ENCODE data around the gene HAUS7. TPM values are rescaled to one million over a fixed set of nuclear protein-coding genes. Genes with fewer than 3 reads are reported as not detected.

Gene HAUS7
- polyA plus RNA-seq, 4 donors, result 20.5 to 25.8 (median 25.5) TPM

DNA sequence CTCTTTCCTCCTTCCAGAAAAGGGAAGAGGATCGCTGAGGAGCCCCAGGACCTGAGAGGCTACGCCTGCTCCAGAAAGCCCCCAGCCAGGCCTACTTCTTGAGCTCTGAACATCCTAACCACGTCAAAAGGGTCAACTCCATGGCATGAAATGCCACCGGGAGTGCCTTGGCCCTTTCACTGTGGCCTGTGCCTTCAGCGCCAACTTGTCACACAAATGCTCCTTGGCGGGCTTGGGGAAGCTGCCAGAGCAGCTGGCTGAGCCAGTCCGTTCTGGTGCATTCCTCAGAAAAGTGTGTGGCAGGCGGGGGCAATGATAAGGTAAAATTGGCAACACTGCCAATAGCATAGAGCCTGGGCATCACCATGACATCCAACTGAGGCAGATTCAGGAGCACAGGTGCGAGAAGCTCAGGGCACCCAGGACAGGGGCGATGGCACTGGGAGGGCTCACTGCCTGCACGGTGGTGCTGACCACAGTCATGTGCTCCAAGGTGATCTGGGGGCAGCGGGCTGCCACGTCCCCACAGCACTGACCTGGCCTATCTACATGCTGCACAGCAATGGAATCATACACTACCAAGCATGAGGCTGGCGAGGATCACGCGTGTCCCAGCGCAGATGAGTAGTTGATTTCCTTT lies 12.4 kb downstream of the HAUS7 start:
- DNase-seq (ENCODE audit: low read depth in 4 of 4, low spot score in 3 of 4), result no peak

DNA sequence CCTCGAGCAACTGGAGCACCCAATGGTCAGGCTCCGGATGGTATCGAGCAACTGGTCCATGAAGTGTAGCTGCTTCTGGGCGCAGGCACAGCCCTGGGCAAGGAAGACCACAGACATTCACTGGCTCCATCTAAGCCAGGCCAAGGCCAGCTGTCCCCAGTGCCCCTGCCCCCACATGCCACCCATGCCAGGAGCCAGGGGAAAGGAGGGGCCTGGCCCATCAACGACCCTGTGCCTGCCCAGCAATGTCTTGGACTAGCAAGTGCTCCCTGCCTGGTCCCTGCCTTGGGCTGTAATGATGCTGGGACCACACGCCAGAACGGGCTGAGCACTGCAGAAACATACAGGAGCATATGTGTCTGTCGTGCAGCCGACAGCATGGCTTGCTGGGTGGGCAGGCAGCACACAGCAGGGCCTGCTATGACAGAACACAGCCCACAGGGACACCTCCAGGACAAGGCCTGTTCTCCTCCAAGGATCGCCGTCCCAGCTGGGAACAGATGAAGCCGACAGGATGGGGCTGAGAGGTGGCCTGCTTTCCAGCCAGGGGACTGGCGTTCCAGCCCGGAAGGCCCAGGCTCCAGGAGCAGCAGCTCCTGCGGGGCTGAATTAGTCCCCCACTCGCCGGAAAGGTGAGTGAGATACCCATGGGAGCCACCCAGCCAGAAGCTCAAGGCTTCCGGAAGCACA lies 13.1 kb downstream of the HAUS7 start:
- DNase-seq (ENCODE audit: low read depth in 4 of 4, low spot score in 3 of 4), result no peak

GRCh38 chrX:153456704-153457103 lies 13.7 kb downstream of the HAUS7 start:
- DNase-seq (ENCODE audit: low read depth in 4 of 4, low spot score in 3 of 4), result no peak

DNA sequence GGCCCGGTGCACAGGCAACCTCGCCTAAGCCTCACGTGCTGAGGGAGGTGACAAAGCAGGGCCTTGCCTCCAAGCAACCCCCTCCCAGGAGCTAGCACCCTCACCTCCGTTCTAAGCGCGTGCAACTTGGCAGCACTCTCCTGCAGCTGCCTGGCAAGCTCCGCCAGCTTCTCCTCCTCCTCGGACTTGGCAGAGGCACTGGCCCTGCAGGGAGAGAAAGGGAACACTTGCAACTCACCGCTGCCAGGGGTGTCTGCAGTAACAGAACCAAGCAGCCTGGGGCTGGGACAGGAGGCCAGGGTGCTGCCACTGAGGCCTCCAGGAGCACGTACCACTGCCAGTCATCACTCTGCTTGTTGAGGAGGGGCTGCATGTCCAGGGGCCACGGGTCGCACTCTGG lies 14.2 kb downstream of the HAUS7 start:
- DNase-seq (ENCODE audit: low read depth in 4 of 4, low spot score in 3 of 4), result no peak

DNA sequence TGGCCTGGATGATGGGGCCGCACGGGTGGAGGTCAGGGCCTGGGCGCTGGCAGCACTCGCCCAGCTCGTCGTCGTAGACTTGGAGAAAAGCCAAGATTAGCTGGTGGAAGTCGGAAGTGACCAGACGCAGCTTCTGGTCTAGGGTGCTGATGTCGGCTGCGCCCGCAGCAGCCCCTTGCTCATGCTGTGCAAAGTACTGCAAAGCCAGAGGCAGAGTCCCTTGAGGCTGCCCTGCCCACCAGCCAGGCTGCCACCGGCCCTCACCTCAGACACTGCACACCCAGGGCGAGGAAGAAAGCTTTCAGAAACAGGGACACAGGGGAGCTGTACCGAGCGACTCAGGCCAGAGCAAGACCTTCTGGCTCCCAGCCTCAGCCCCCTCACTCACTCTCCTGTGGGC lies 14.8 kb downstream of the HAUS7 start:
- DNase-seq (ENCODE audit: low read depth in 4 of 4, low spot score in 3 of 4), result no peak

GRCh38 chrX:153454901-153455550 lies 15.3 kb downstream of the HAUS7 start:
- no peak for DNase-seq (ENCODE audit: low read depth in 4 of 4, low spot score in 3 of 4)

- no peak for DNase-seq (ENCODE audit: low read depth in 4 of 4, low spot score in 3 of 4)
Measured at GRCh38 chrX:153450949-153451277, 19.5 kb downstream of the HAUS7 start.

DNA sequence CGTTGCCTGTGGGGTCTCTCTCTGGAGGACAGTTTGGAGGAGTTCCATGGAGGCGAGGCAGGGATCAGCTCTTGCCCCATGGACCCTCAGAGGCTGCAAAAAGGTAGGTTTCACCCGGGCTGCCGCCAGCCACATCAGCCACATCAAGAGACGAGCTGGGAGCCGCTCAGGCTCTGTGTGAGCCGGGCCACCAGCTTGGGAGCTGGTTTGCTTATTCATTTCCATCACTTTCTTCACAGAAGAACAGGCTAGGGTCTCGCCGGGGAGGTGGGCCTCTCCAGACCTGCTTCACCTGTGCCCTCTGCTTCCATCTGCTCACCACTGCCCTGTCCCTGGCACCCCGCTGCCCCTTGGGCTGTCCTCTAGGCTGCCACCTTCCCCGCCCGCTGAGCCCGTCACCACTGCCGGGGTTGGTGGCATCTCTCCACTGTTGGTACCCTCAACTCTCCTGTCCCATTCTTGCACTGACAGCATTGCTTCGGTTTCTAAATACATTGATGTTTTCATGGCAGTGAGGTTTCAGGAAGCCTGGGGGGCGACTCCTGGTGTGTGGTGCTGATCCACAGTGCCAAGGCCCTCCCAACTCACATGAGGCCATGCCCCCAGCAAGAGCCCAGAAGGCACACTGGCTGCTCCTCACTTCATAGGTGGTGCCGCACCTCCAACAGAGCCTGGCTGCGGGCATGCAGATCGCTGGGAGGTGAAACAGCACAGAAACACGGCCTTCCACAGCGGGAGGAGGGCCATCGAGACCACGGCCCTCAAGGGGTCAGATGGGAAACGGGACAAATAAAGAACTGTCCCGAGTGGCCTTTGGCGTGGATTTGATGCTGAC lies 20.0 kb downstream of the HAUS7 start:
- no peak for DNase-seq (ENCODE audit: low read depth in 4 of 4, low spot score in 3 of 4)

DNA sequence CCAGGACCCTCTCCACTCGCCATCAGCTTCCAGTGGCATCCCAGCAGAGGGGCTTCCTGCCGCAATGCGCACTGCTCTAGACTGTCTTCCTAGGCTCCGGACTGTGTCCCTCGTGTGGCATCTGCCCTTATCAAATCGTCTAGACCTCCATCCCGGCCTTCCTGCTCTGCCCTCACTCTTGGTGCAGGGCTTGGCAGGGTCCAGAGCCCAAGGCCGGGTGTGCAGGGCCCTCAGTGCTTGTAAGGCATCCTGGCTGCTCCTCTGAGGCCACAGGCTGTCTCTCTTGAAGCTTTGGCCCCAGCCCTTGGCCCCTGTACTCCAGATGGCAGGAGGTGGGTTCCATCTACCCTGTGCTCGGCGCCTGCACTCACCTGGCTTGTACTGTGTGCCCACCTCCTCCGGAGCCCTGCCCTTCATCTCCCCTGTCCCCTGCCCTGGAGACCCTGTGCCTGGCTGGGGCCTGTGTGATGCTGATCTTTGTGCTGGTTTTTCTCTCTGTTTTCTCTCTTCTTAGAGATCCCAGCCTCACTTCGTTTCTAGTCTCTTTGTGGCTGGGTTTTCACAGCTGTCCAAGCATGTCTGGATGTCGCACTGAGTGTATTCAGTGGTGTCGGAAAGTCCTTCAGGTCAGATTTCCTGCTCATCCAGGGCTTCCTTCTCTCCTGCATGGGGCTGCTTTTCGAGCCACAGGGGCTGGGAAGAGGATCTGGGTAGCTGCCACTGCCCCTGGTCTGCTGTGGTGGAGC lies 20.8 kb downstream of the HAUS7 start:
- no peak for DNase-seq (ENCODE audit: low read depth in 4 of 4, low spot score in 3 of 4)

GRCh38 chrX:153448556-153449367 lies 21.6 kb downstream of the HAUS7 start:
- no peak for DNase-seq (ENCODE audit: low read depth in 4 of 4, low spot score in 3 of 4)

GRCh38 chrX:153447581-153447960 lies 22.8 kb downstream of the HAUS7 start:
- no peak for DNase-seq (ENCODE audit: low read depth in 4 of 4, low spot score in 3 of 4)

DNA sequence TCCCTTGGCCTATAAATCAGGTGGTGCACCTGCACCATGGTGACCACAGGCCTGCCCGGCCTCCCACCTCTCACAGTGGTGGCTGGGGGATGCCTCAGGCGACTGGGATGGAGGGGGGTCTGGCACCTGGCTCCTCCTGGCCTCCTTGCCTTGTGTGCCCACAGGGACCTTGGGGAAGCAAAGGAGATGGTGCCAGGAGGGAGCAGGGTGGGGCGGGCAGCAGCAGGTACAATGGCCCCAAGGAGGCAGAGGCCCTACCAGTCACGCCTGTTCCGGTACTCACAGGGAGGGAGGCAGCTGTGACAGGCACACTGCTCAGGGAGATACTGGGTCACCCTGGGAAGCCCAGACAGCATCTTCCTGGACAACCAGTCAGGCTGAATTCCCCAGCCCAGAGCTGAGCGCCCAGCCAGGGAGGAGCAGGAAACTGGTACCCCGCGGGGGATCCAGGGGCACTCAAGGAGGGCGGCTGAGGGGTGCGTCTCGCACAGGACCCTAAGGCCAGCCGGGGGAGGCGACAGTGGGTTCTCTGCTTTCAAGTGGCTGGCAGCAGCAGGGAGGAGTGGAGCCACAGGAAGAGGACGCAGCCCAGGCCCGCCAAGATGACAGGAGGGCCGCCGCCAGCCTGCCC lies 23.3 kb downstream of the HAUS7 start:
- DNase-seq (ENCODE audit: low read depth in 4 of 4, low spot score in 3 of 4), result no peak

DNA sequence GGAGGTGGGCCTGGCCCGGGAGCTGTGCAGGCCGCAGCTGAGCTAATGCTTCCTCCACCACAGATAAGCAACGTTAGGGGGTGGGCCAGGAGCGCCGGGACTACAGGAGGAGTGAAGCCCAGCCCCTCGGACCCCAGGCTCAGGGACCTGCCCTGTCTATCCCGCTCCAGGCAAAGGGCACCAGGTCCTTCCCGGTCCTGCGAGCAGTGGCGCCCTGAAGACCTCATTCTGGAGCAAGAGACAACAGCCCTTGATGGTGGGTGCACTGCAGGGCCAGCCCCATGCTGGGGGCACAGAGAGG lies 23.8 kb downstream of the HAUS7 start:
- no peak for DNase-seq (ENCODE audit: low read depth in 4 of 4, low spot score in 3 of 4)

GRCh38 chrX:153445856-153446635 lies 24.3 kb downstream of the HAUS7 start, which contains the start of gene TREX2:
Gene TREX2, minus strand, starts transcription at chrX:153446056. Its CDS starts 626 bp downstream, at chrX:153445430.
- DNase-seq (ENCODE audit: low read depth in 4 of 4, low spot score in 3 of 4), result no peak

- no peak for DNase-seq (ENCODE audit: low read depth in 4 of 4, low spot score in 3 of 4)
Measured at GRCh38 chrX:153445106-153445855, 25.1 kb downstream of the HAUS7 start.

DNA sequence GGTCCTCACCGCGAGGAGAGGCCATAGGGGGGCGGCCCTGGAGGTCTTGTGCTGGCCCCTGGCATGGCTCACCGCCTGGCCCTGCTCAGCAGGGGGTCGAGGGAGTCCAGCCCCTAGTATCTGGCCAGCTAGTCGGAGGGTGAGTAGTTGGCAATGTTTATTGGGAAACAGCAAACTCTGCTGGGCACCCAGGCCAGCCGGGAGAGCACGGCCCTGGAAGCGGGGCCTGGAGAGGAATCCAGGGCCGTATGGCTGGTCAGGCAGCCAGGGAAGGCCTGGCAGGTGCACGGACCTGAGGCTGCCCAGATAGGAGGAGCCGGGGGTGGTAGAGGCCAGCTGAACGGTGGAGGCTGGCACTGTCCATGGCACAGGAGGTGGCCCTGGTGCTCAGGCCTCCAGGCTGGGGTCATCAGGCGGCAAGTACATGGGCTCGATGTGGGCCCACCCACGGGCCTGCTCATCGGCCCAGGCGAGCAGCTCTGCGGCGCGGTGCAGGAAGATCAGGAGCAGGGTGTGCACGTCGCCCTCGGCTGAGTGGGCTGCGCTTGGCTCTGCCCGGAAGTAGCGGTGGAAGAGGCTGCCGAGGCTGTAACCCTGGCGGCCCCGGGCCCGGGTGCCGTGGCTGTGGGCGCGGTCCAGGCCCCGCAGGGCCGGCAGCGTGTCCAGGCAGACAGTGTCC lies 25.9 kb downstream of the HAUS7 start:
- no peak for DNase-seq (ENCODE audit: low read depth in 4 of 4, low spot score in 3 of 4)
